GM21528 (cell line): ENCODE measurements around the gene KCTD16.

ENCODE experiments used
- ATAC-seq: cut with Tn5 transposase; IDR thresholded peaks from one replicate; pipeline ENCODE4 v1.9.1; 2021; ENCODE audit warnings: mild to moderate bottlenecking, moderate library complexity; ENCODE audit not compliant: unreplicated experiment, low FRiP score

KCTD16 gene

GRCh38 chr5:144390133-144390532 lies 219.5 kb downstream of the KCTD16 start:
- no peak for ATAC-seq

GRCh38 chr5:144391044-144391443 lies 220.4 kb downstream of the KCTD16 start:
- ATAC-seq = no peak

GRCh38 chr5:144393641-144394435 lies 223.2 kb downstream of the KCTD16 start:
- no peak for ATAC-seq

GRCh38 chr5:144395704-144396103 lies 225.0 kb downstream of the KCTD16 start:
- ATAC-seq = no peak

GRCh38 chr5:144403058-144403457 lies 232.4 kb downstream of the KCTD16 start:
- no peak for ATAC-seq

GRCh38 chr5:144403817-144404420 lies 233.2 kb downstream of the KCTD16 start:
- no peak for ATAC-seq

GRCh38 chr5:144404672-144405071 lies 234.0 kb downstream of the KCTD16 start:
- no peak for ATAC-seq

- ATAC-seq = no peak
Observed at GRCh38 chr5:144405991-144406390, 235.3 kb downstream of the KCTD16 start.

- no peak for ATAC-seq
Observed at GRCh38 chr5:144406442-144406841, 235.8 kb downstream of the KCTD16 start.

- no peak for ATAC-seq
Observed at GRCh38 chr5:144414202-144415029, 243.7 kb downstream of the KCTD16 start.

GRCh38 chr5:144416196-144416595 lies 245.5 kb downstream of the KCTD16 start:
- no peak for ATAC-seq

- ATAC-seq = no peak
Observed at GRCh38 chr5:144418719-144419118, 248.0 kb downstream of the KCTD16 start.

GRCh38 chr5:144421411-144421810 lies 250.7 kb downstream of the KCTD16 start:
- ATAC-seq = no peak

GRCh38 chr5:144422018-144422727 lies 251.5 kb downstream of the KCTD16 start:
- ATAC-seq = no peak

- ATAC-seq = no peak
Observed at GRCh38 chr5:144427866-144428265, 257.2 kb downstream of the KCTD16 start.

GRCh38 chr5:144428326-144428725 lies 257.7 kb downstream of the KCTD16 start:
- ATAC-seq = no peak

- no peak for ATAC-seq
Observed at GRCh38 chr5:144429405-144429804, 258.7 kb downstream of the KCTD16 start.

- no peak for ATAC-seq
Observed at GRCh38 chr5:144429905-144430304, 259.2 kb downstream of the KCTD16 start.

GRCh38 chr5:144433140-144433822 lies 262.6 kb downstream of the KCTD16 start:
- ATAC-seq = no peak

- no peak for ATAC-seq
Observed at GRCh38 chr5:144433893-144434292, 263.2 kb downstream of the KCTD16 start.
